HL-60/S4 (cell line): ENCODE results near the gene SLC66A1.

Experiments used
- in situ Hi-C: fragments of 300-500 bp; cut with MboI; formaldehyde crosslinking; loops from 2 replicates; pipeline ENCODE4 v1.14.3; 2022; ENCODE audit warnings: low sequenced_read_pairs

The SLC66A1 gene

DNA sequence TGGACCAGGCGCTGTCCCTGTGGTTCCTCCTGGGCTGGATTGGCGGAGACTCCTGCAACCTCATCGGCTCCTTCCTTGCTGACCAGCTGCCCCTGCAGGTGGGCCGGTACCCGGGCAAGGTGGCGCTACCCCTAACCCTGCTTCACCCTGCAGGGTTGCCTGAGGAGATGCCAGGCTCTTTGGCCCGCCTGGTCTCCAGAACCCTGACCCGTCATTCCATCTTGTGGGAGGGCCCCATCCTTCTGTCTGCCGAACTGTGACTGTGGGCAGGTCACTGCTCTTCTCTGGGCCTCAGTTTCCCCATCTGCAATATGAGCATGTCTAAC is 12.5 kb downstream of the SLC66A1 start:
- in situ Hi-C loops, result no loop called here

DNA sequence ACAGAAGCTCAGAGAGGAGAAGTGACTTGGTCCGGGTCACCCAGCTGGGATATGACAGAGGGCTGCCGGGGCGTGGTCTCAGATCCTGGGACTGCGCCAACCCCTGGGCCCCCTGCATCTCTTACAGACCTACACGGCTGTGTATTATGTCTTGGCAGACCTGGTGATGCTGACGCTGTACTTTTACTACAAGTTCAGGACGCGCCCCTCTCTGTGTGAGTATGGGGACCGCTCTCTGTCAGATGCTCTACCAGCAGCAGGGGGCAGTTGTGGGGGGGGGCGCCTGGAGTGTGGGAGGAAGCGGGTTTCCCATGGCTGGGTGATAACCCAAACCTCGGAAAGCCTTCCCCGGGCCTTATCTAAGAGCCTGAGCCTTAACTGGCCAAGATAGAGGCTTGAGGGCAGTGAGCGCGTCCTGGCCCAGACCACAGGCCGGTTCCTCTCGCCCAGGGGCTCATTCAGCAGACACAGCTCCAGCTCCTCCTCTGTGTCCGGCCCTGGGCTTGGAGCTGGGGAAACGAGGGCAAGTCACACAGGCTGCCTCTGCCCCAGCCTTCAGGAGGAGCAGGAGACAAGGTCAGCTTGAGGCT is 13.3 kb downstream of the SLC66A1 start:
- in situ Hi-C loops, result no loop called here

DNA sequence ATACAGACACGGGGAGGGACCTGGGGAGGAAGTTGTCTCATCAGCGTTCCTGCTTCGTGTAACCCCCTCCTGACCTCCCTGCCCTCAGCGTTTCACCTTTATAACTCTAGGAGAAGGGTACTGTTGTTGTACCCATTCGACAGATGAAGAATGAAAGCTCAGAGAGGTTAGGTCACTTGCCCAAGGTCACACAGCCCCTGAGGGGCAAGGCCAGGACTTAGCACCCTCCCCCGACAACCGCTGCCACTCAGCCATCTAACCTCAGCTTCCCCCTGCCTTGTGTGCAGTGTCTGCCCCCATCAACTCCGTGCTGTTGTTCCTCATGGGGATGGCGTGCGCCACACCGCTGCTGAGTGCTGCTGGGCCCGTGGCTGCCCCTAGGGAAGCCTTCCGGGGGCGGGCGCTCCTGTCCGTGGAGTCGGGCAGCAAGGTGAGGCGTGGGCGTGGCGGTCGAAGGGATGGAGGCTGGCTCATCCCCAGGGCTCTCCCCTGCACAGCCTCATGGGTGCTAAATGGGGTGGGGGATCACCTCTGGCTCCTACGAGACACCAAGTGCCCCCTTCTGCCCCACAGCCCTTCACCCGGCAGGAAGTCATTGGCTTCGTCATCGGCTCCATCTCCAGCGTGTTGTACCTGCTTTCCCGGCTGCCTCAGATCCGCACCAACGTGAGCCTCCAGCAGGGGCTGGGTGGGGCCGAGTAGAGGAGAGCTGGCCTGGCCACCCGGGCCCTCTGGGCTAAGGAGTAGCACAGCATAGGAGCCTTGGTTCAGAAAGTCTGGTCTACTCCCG is 14.0 kb downstream of the SLC66A1 start:
- in situ Hi-C loops, result no loop called here

DNA sequence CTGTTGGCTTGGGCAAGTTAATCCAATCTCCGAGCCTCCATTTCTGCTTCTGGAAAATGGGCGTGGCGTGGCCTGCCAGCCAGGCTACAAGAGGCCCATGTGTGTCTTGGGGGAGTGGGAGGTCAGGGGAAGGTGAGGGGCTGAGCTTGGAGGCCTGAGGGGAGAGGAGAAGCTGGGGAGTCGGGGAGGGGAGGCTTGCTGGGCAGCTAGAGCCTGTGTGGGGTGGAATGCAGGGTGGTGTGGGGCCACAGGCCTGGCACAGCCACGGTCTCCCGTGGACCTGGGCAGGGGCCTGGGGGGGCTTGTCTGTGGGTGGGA is 14.6 kb downstream of the SLC66A1 start:
- in situ Hi-C loops, result no loop called here

DNA sequence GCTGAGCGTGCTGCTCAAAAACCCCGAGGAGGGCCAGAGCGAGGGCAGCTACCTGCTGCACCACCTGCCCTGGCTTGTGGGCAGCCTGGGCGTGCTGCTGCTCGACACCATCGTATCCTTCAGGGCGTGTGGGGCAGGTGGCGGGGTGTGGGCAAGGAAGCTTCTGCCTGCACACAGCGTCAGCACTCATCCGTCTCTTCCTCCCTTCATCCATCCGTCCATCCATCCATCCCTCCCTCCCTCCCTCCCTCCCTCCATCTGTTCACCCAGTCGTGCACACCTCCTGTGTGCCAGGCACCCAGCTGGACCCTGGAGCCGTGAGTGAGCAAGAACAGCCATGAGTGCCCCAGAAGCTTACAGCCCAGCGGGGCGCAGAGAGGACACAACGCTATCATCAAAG is 15.2 kb downstream of the SLC66A1 start:
- in situ Hi-C loops, result no loop called here

DNA sequence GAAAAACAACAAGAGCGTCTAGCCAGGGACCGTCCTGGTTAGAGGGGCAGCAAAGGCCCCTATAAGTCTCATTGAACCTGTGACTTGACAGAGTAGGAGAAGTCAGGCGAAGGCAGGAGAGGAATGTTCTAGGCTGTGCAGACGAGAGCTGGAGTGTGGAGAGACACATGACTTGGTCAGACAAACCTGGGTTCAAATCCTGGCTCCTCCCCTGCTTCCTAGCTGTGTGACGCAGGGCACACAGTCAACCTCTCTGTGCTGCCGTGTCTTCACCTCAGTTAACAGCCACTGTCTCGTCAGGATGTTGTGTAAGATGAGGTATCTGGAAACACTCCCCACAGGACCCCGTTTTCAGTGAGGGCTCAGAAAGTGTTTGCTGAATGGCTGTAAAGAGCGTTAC is 15.6 kb downstream of the SLC66A1 start:
- in situ Hi-C loops, result no loop called here

DNA sequence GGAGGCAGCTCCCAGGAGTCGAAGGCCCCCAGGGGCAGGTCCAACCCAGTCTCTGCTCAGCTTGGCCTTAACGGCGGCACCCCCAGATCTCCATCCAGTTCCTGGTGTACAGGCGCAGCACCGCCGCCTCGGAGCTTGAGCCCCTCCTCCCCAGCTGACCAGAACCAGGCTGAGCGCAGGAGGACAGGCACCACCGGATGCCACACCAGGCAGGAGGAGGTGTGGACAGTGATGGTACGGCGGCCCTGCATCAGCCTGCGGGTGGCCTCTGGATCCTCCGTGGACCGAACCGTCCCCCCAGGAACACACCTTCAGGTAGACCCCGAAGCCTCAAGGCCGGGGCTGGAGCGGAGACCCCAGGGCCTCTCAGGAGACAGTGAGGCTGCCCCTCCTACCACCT is 16.4 kb downstream of the SLC66A1 start:
- in situ Hi-C loops, result no loop called here

DNA sequence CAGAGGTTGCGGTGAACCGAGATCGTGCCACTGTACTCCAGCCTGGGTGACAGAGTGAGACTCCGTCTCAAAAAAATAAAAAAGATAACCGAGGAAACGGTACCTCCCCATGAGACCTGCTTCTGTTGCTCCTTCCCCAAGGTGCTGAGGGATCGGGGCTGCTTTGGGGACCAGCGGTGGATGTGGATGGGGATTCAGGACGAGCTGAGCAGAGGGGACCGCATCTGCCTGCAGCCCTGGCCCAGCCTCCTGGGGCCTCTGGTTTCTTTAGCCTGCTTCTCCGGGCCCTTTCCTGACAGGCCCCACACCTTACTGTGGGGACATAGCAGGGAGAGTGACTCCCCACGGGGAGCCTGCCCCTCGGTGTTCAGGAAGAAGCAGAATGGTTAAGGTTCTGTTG is 17.1 kb downstream of the SLC66A1 start:
- in situ Hi-C loops, result no loop called here

DNA sequence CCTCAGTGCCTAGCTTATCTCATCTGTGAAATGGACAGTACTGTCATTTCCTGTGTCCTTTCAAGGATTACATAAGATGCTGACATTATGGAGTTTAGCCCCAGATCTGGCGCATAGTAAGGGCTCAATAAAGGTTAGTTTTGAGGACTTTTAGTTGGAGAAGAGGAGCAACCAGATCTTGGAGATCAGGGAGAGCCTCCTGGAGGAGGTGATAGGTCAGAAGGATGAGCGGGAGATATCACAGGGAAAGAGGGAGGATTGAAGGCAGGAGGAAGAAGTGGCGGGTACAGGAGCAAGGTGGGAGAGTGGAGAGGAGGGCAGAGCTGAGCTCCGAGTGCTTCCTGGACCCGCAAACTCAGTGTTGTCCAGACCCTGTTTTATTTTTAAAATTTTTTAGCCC is 17.5 kb downstream of the SLC66A1 start:
- in situ Hi-C loops, result no loop called here

DNA sequence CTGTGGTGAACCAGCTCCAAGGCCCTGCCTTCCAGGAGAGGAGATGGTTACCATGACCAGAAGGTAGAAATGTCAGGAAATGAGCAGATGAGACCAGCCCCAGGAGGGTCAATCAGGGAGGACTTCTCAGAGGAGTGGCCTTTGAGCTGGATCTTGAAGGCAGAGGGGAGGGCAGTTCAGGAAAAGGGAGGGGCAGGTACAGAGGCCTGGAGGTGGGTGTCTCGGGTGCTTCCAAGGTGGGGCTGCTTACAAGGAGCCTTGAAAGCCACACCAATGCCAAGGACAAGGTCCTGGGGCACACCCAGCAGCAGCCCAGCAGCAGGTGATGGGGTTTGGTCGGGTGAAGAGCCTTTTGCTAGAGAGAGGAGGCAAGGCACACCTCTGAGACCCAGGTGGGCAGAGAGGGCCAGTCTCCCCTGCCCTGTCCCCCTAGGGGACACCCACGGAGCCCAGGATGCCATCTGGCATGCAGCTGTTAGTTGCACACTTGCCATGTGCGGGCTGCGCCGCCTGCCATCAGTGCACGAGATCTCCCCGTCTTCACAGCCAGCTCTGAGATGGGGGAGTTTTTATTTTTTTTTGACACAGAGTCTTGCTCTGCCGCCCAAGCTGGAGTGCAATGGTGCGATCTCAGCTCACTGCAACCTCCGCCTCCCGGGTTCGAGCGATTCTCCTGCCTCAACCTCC is 18.5 kb downstream of the SLC66A1 start:
- in situ Hi-C loops, result no loop called here

DNA sequence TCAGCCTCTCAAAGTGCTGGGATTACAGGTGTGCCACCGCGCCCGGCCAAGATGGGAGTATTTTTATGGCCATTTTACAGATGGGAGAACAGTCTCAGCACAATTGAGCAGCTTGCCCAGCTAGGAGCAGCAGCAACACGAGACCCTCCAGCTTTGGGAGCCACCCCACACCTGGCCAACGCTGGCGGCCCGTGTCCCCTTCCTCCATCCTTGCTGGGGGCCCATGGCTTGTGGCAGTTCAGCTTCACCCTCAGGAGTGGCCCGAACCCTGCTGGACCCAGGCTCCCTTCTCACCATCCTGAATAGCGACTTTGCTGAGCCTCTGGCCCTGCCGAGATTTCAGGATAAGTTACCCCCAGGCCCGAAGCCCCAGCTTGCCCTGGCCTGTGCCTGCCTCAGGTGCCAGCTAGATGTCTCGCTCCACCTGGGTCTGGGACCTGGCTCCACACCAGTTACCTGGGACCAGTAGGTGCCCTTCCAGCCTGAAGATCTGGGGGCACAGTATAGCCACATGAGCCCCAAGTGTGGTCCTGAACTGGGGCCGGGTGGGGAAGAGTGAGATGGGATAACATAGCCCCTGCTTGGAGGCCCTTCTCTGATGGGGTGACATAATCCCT is 19.2 kb downstream of the SLC66A1 start:
- in situ Hi-C loops, result no loop called here

DNA sequence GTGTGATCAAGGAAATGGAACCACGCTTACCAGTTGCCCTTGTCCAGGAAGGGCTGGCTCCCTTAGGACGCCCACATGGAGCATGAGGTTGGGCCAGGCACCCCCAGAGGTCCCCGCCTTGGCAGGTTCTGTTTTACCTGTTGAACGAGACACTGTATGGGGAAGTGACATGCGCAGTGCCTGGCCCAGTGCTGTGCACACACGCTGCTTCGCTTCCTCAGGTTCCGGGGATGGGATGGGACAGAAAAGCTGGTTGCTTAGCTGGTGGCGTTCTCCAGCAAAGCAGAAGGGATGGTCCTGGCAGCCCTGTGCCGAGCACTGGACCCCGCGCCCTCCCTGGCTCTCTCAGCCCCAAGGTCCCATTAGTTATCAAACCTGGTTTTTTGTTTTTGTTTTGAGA is 20.7 kb downstream of the SLC66A1 start:
- in situ Hi-C loops, result no loop called here

DNA sequence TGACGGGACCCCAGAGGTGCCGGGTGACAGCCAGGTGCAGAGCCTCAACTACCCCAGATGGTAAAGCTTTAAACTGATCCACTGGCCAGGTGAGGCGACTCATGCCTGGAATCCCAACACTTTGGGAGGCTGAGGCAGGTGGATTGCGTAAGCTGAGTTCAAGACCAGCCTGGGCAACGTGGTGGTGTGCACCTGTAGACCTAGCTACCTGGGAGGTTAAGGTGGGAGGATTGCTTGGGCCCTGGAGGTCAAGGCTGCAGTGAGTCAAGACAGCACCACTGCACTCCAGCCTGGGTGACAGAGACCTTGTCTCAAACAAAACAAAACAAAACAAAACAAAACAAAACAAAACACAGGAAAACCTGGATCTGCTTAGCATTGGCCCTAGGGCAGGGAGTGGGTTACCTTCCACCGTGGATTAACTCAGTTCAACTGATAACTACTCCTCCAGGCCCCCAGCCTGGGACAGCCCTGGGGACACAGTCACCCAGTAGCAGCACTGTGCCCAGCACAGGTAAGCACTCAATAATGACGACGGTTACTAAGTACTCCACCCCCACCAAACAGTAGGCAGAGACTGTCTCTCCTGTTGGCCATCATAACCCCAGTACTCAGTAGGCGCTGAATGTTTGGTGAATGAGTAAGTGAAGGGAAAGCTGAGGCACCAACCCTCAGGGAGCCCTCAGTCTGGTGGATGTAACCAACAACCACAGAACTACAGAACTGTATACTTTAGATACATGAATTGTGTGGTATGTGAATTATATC is 21.6 kb downstream of the SLC66A1 start:
- in situ Hi-C loops, result no loop called here

DNA sequence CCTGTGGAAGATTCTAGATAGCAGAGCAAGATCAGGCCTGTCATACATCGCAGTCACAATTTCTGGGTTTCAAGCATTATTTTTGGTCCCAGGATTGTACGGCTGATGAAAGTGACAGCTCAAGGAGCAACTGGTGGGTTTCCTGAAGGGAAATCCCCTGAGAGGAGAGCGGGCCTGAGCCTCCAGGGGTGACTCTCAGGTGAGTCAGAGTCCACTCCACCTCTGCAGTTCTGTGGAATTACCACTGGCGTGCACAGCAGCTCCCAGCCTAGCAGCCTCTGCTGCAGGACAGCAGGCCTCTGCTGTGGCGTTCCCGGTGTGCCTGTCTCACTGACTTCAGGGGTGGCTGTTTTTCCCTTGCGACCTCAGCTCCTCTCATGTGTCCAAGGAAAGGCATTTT is 24.4 kb downstream of the SLC66A1 start:
- in situ Hi-C loops, result no loop called here

DNA sequence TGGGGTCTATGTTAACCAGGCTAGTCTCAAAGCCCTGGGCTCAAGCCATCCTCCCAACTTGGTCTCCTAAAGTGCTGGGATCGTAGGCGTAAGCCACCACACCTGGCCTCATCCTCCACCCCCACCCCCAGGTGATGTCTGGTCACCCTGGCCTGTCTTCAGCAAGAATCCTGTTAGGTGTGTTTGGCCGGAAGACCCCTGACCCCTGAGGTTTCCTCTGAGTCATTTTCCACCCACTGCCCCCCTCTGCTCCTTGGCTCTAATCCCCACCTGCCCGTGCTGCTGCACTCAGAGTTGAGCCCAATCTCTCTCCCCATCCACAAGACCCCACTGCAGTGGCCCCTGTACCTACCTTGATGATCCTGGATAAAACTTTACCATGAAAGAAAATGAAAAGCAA is 25.2 kb downstream of the SLC66A1 start:
- in situ Hi-C loops, result no loop called here

DNA sequence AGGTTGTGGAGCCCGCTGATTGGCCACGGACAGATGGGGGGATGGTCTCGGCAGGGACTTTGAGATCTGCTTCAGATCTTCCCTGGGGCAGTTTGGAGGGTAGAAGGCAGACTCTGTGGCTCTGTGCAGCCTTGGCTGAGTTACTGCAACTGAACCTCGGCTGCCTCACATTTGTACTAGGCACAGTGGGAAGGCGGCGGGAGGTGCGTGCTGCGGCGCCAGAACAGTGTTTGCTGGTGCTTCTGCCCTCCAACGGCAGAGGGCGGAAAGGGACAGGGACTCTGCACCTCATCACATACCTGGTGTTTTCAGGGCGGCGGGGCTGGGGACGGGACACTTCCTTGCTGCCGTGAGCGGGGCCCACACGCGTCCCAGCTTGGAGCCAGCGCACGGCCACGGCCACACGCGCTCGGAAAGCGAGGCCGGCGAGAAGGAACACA is 26.2 kb downstream of the SLC66A1 start:
- in situ Hi-C loops, result no loop called here

DNA sequence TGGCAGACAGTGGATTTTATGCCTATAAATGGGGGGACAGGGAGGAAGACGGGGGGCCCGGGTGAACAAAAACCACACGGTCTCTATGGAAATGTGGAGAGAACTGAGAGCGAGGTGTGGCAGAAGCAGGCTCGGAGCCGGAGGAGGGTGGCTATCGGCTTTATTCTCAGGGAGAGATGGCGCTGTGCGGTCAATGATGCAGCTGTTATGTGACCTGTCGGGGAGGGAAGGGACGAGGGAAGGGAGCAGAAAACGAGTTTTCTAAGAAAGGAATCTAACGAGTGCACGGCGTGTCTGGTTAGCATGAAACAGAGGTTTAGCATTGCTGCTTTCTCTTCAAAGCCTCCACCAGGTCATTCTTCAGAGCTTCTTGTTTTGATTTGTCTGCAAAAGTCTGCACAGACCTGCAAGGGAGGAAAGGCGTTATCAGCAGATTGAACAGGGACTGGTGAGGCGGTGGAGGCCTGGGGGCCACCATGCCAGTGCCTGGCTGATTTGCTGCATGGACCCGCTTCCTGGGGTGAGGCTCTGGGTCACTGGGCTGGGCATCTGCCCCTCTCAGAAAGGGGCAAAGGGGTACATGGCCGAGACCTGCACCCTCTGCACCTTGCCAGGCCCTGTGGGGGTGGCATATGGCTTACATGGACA is 27.2 kb downstream of the SLC66A1 start:
- in situ Hi-C loops, result no loop called here

DNA sequence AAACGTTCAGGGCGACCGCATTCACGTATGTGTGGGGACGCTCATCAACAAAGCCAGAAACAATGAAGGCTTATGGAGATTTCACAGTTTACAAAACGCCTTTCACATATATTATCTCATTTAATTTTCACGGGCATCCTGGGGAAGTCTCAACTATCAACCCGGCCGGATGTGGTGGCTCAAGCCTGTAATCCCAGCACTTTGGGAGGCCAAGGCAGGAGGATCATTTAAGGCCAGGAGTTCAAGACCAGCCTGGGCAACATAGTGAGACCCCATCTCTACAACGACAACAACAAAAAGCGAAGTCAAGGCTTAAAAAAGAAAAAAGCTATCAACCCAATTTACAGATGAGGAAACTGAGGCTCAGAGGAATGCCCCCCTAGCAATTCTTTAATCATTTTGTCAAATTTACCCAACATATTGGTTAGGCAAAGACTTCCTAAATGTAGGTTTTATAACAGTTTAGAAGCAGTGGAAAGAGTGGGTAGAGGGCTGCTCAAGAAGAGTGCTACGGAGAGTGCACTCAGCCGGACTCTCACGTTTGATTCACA is 28.3 kb downstream of the SLC66A1 start:
- in situ Hi-C loops, result loop anchor here (10.0 kb wide), 1 partner anchor 314 kb away; no protein-coding TSS in a partner anchor

DNA sequence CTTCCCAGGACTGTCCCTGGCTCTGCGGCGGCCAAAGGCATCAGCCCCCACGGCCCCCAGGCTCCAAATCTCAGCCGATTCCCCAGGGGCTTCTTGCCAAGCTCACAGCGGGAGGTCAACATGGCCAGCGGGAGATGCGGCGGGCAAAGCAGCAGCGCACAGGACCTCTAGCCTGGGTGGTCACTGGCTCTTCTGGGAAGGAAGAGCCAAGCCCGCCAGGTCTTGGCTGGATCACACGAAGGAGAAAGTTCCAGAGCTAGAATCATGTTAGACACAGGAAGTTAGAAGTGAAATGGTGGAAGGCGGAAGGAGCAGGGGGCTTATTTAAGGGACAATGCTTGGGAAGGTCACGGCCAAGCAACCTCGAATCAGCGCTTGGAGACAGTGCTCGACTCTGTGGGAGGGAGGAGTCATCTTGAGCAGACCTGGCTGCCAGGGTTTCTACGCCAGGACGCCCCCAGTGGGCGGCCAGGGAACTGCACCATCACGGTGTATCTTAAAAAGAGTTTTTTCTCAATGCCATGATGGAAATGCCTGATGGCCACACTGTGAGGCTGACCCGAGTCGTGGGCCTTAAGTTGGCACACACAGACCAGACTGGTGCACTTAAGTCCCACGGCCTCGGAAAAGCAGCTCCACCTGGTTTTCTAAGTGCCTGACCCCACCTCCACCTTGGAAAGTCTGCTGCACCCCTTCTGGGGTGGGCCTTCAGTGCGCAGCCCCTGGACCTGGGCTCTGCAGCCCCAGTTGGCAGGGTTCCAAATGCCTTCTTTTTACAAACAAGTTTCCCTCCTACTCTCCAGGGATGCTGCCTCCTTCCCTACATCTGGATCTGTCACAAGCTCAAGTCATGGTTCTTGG is 29.3 kb downstream of the SLC66A1 start:
- in situ Hi-C loops, result loop anchor here (10.0 kb wide), 1 partner anchor 313 kb away; no protein-coding TSS in a partner anchor
